Activated CD8-positive, alpha-beta T cell treated with anti-CD3 and anti-CD28 coated beads, Interleukin-2, amount 10 ng/mL, durations not matched to agents 7 days and 5 days (primary cell): ENCODE data around the gene HMX3. TPM values are rescaled to one million over a fixed set of nuclear protein-coding genes. Genes with fewer than 3 reads are reported as not detected.

Experiments
- ATAC-seq: fragments of 150-1000 bp; cut with Tn5 transposase; one replicate; pipeline ENCODE4 v1.10.0; 2021; ENCODE audit warnings: moderate library complexity
- CTCF ChIA-PET: fragments of 350-600 bp; sonication (Branson Sonifier 250); formaldehyde crosslinking; loops from one replicate; lab custom pipeline; 2021; ENCODE audit warnings: antibody characterized with exemption; lab: Charles Lee
- POLR2A ChIA-PET: fragments of 350-600 bp; sonication (Branson Sonifier 250); formaldehyde crosslinking; loops from one replicate; lab custom pipeline; 2021; ENCODE audit warnings: antibody characterized with exemption; lab: Charles Lee
- DNase-seq: peaks from one replicate; pipeline ENCODE4 v3.0.0-alpha.2; 2020
- H3K27ac Mint-ChIP-seq: one replicate; pipeline ENCODE4 v1.8.0; 2021; ENCODE audit warnings: mild to moderate bottlenecking, mixed read lengths
- H3K27me3 Mint-ChIP-seq: one replicate; pipeline ENCODE4 v1.8.0; 2021; ENCODE audit warnings: low read depth, mixed read lengths
- H3K36me3 Mint-ChIP-seq: one replicate; pipeline ENCODE4 v1.8.0; 2021; ENCODE audit warnings: low read depth, mixed read lengths
- H3K4me1 Mint-ChIP-seq: one replicate; pipeline ENCODE4 v1.8.0; 2021; ENCODE audit warnings: low read depth, mixed read lengths
- H3K4me3 Mint-ChIP-seq: one replicate; pipeline ENCODE4 v1.8.0; 2021; ENCODE audit warnings: mild to moderate bottlenecking, mixed read lengths
- H3K9me3 Mint-ChIP-seq: one replicate; pipeline ENCODE4 v1.8.0; 2022; ENCODE audit warnings: mixed read lengths; ENCODE audit not compliant: insufficient read depth
- total RNA-seq, 2 experiments: library from RNA; stranded (reverse); gene quantifications; one replicate each; pipeline ENCODE4 v1.2.3, GENCODE V29; 2021

The HMX3 gene
- total RNA-seq, 2 experiments from 2014 or later = not detected

GRCh38 chr10:123136221-123136805 is 543 bp downstream of the HMX3 start:
- CTCF ChIA-PET = no interaction called here
- Mint-ChIP-seq H3K27ac (peak overlapping the region; percentile 80), H3K27me3 (peaks cover 70% of the 10 kb centered on the region), H3K36me3 (peaks cover 7% of the 10 kb centered on the region), H3K9me3 (no peaks in the 10 kb centered on the region), H3K4me1 (peaks cover 56% of the 10 kb centered on the region), H3K4me3 (peak overlapping the region; percentile 72)
- ATAC-seq = no peak
- POLR2A ChIA-PET = no interaction called here
- no peak for DNase-seq

GRCh38 chr10:123136806-123137642 is 1.3 kb downstream of the HMX3 start:
- Mint-ChIP-seq H3K27me3 (peaks cover 73% of the 10 kb centered on the region), H3K27ac (peak overlapping the region; percentile 80), H3K9me3 (no peaks in the 10 kb centered on the region), H3K4me3 (peak overlapping the region; percentile 72), H3K36me3 (peaks cover 7% of the 10 kb centered on the region), H3K4me1 (peaks cover 56% of the 10 kb centered on the region)
- no peak for ATAC-seq
- CTCF ChIA-PET = no interaction called here
- DNase-seq = no peak
- POLR2A ChIA-PET = interaction anchor here (0.8 kb wide), 1 partner anchor 13 kb away, joined by 3 read pairs; no protein-coding TSS in a partner anchor

- H3K4me1 Mint-ChIP-seq = peaks cover 50% of the 10 kb centered on the region
- ChIA-PET CTCF (interaction anchor here (1.0 to 2.0 kb wide), 3 partner anchors 10 to 96 kb away, joined by 3 to 9 read pairs (median 4); no protein-coding TSS in a partner anchor), POLR2A (no interaction called here)
- ATAC-seq = no peak
- no peak overlapping the region for H3K27ac Mint-ChIP-seq
- no peak overlapping the region for H3K4me3 Mint-ChIP-seq
- H3K9me3 Mint-ChIP-seq = no peaks in the 10 kb centered on the region
- peaks cover 76% of the 10 kb centered on the region for H3K27me3 Mint-ChIP-seq
- H3K36me3 Mint-ChIP-seq = peaks cover 6% of the 10 kb centered on the region
- no peak for DNase-seq
Observed at GRCh38 chr10:123139165-123139520, 3.4 kb downstream of the HMX3 start.

GRCh38 chr10:123139521-123140163 is 3.9 kb downstream of the HMX3 start:
- Mint-ChIP-seq H3K36me3 (peaks cover 2% of the 10 kb centered on the region), H3K27ac (no peak overlapping the region), H3K4me3 (peak overlapping the region; percentile 7), H3K9me3 (no peaks in the 10 kb centered on the region), H3K4me1 (peaks cover 49% of the 10 kb centered on the region), H3K27me3 (peaks cover 76% of the 10 kb centered on the region)
- ATAC-seq = no peak
- ChIA-PET CTCF (interaction anchor here (0.7 to 2.0 kb wide), 5 partner anchors 8 to 97 kb away, joined by 3 to 9 read pairs (median 3); no protein-coding TSS in a partner anchor), POLR2A (no interaction called here)
- DNase-seq = no peak

GRCh38 chr10:123140164-123140982 is 4.6 kb downstream of the HMX3 start:
- DNase-seq = no peak
- peaks cover 54% of the 10 kb centered on the region for H3K4me1 Mint-ChIP-seq
- no peak overlapping the region for H3K27ac Mint-ChIP-seq
- ChIA-PET CTCF (interaction anchor here (0.7 to 2.0 kb wide), 6 partner anchors 9 to 98 kb away, joined by 3 to 9 read pairs (median 3); partner anchors contain the start of gene BUB3), POLR2A (interaction anchor here (0.6 to 1.3 kb wide), 2 partner anchors 14 to 109 kb away, joined by 3 to 4 read pairs; partner anchors contain the start of gene BUB3)
- peaks cover 80% of the 10 kb centered on the region for H3K27me3 Mint-ChIP-seq
- no peak for ATAC-seq
- peaks cover 2% of the 10 kb centered on the region for H3K36me3 Mint-ChIP-seq
- H3K9me3 Mint-ChIP-seq = no peaks in the 10 kb centered on the region
- H3K4me3 Mint-ChIP-seq = peak overlapping the region; percentile 28

GRCh38 chr10:123140983-123141390 is 5.2 kb downstream of the HMX3 start:
- Mint-ChIP-seq H3K9me3 (no peaks in the 10 kb centered on the region), H3K27me3 (peaks cover 86% of the 10 kb centered on the region), H3K4me3 (no peak overlapping the region), H3K4me1 (peaks cover 60% of the 10 kb centered on the region), H3K36me3 (peaks cover 2% of the 10 kb centered on the region), H3K27ac (no peak overlapping the region)
- DNase-seq (no peak), ATAC-seq (no peak)
- ChIA-PET CTCF (interaction anchor here (1.0 to 2.0 kb wide), 5 partner anchors 10 to 98 kb away, joined by 3 to 9 read pairs (median 3); partner anchors contain the start of gene BUB3), POLR2A (interaction anchor here (0.5 to 1.3 kb wide), 2 partner anchors 13 to 43 kb away, joined by 3 to 4 read pairs; partner anchors contain the start of gene BUB3)

- ATAC-seq (no peak), DNase-seq (no peak)
- H3K36me3 Mint-ChIP-seq = peaks cover 2% of the 10 kb centered on the region
- H3K9me3 Mint-ChIP-seq = no peaks in the 10 kb centered on the region
- no peak overlapping the region for H3K4me3 Mint-ChIP-seq
- H3K27me3 Mint-ChIP-seq = peaks cover 88% of the 10 kb centered on the region
- ChIA-PET POLR2A (interaction anchor here (1.3 kb wide), 1 partner anchor 12 kb away, joined by 4 read pairs; the partner anchor contains the start of gene BUB3), CTCF (no interaction called here)
- H3K4me1 Mint-ChIP-seq = peaks cover 60% of the 10 kb centered on the region
- H3K27ac Mint-ChIP-seq = no peak overlapping the region
Observed at GRCh38 chr10:123141791-123142700, 6.3 kb downstream of the HMX3 start.

- POLR2A ChIA-PET = interaction anchor here (1.0 kb wide), 1 partner anchor 11 kb away, joined by 4 read pairs; the partner anchor contains the start of gene BUB3
- ATAC-seq (no peak), DNase-seq (no peak)
- peaks cover 2% of the 10 kb centered on the region for H3K36me3 Mint-ChIP-seq
- peaks cover 62% of the 10 kb centered on the region for H3K4me1 Mint-ChIP-seq
- H3K4me3 Mint-ChIP-seq = no peak overlapping the region
- H3K27ac Mint-ChIP-seq = no peak overlapping the region
- H3K9me3 Mint-ChIP-seq = no peaks in the 10 kb centered on the region
- H3K27me3 Mint-ChIP-seq = peaks cover 89% of the 10 kb centered on the region
- CTCF ChIA-PET = no interaction called here
Observed at GRCh38 chr10:123142701-123143161, 7.0 kb downstream of the HMX3 start.

- Mint-ChIP-seq H3K4me1 (peaks cover 56% of the 10 kb centered on the region), H3K27ac (no peak overlapping the region), H3K27me3 (peaks cover 88% of the 10 kb centered on the region), H3K36me3 (peaks cover 2% of the 10 kb centered on the region), H3K4me3 (no peak overlapping the region), H3K9me3 (no peaks in the 10 kb centered on the region)
- ChIA-PET CTCF (no interaction called here), POLR2A (interaction anchor here (1.0 kb wide), 1 partner anchor 10 kb away, joined by 4 read pairs; the partner anchor contains the start of gene BUB3)
- DNase-seq (no peak), ATAC-seq (no peak)
Observed at GRCh38 chr10:123143162-123143824, 7.5 kb downstream of the HMX3 start.

GRCh38 chr10:123143825-123144168 is 8.0 kb downstream of the HMX3 start:
- Mint-ChIP-seq H3K9me3 (no peaks in the 10 kb centered on the region), H3K27ac (no peak overlapping the region), H3K36me3 (peaks cover 3% of the 10 kb centered on the region), H3K27me3 (peaks cover 85% of the 10 kb centered on the region), H3K4me1 (peaks cover 56% of the 10 kb centered on the region), H3K4me3 (no peak overlapping the region)
- ATAC-seq (no peak), DNase-seq (no peak)
- CTCF ChIA-PET = interaction anchor here (2.8 kb wide), 1 partner anchor 10 kb away, joined by 12 read pairs; no protein-coding TSS in a partner anchor
- POLR2A ChIA-PET = interaction anchor here (1.0 kb wide), 1 partner anchor 10 kb away, joined by 4 read pairs; the partner anchor contains the start of gene BUB3
